DND-41 (cell line): ENCODE data around the gene NEGR1.

Experiments
- EZH2 ChIP-seq: IDR thresholded peaks from 3 replicates; pipeline ENCODE4 v1.6.1; 2012; ENCODE audit warnings: borderline replicate concordance, low read depth, mild to moderate bottlenecking, moderate library complexity, low read length, inconsistent platforms; ENCODE audit not compliant: severe bottlenecking
- TF ChIP-seq, protein P1 (sequence below): IDR thresholded peaks from 2 replicates; pipeline ENCODE4 v1.5.1; 2012; ENCODE audit warnings: borderline replicate concordance, low read length, moderate library complexity, mild to moderate bottlenecking; ENCODE audit not compliant: poor library complexity, severe bottlenecking; ENCODE audit errors: extremely low read depth

DNA sequence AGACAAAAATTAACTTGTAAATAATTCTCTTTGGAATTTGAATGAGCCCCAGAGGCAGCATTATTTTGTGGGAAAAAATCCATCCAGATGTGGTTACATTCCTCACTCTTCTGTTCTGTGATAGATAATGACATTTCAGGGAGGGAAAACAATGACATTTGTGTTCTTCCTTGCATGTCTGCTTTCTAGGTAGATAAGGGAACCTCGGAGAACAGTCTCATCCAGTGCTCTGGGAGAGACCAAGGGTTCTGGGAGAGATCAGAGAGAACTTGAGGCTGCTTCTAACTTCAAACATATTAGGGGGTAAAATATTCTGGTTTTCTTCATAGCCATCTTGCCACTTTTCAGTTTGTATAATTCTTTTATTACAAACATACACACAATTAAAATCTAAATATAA lies 269.2 kb downstream of the NEGR1 start:
- TF ChIP-seq, protein P1, sequence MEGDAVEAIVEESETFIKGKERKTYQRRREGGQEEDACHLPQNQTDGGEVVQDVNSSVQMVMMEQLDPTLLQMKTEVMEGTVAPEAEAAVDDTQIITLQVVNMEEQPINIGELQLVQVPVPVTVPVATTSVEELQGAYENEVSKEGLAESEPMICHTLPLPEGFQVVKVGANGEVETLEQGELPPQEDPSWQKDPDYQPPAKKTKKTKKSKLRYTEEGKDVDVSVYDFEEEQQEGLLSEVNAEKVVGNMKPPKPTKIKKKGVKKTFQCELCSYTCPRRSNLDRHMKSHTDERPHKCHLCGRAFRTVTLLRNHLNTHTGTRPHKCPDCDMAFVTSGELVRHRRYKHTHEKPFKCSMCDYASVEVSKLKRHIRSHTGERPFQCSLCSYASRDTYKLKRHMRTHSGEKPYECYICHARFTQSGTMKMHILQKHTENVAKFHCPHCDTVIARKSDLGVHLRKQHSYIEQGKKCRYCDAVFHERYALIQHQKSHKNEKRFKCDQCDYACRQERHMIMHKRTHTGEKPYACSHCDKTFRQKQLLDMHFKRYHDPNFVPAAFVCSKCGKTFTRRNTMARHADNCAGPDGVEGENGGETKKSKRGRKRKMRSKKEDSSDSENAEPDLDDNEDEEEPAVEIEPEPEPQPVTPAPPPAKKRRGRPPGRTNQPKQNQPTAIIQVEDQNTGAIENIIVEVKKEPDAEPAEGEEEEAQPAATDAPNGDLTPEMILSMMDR, result no peak
- TF ChIP-seq EZH2, result no peak
